PC-9 (cell line): ENCODE data around the gene ZBTB26.

ENCODE experiments used
- EZH2 ChIP-seq: fragments of 200-600 bp; sonication (generic); IDR thresholded peaks from 2 replicates; pipeline ENCODE4 v1.8.0; 2017; ENCODE audit warnings: antibody characterized with exemption, low read depth
- TF ChIP-seq, protein P1 (sequence below): fragments of 200-600 bp; sonication (generic); conservative IDR thresholded peaks from 2 replicates; pipeline ENCODE4 v1.6.1; 2017; ENCODE audit warnings: mixed run types, antibody characterized with exemption, mild to moderate bottlenecking, moderate library complexity

DNA sequence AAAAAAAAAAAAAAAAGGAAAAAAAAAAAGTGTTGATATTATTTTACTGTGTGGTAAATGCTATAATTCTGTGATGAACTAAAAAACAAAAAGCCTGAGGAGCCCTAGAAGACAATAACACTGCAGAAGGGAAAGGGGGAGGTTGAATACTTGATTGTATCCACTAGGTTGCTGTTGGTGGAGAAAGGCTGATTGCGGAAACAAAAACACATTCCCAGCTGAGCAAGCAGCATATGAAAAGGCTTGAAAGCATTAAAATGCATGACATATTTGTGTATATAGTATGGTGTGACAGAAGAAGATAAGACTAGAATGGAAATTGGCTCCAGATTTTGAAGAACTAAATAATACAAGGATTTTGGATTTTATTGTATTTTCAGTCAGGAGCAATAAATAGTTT, 18.4 kb upstream of the ZBTB26 start:
- TF ChIP-seq, protein P1, sequence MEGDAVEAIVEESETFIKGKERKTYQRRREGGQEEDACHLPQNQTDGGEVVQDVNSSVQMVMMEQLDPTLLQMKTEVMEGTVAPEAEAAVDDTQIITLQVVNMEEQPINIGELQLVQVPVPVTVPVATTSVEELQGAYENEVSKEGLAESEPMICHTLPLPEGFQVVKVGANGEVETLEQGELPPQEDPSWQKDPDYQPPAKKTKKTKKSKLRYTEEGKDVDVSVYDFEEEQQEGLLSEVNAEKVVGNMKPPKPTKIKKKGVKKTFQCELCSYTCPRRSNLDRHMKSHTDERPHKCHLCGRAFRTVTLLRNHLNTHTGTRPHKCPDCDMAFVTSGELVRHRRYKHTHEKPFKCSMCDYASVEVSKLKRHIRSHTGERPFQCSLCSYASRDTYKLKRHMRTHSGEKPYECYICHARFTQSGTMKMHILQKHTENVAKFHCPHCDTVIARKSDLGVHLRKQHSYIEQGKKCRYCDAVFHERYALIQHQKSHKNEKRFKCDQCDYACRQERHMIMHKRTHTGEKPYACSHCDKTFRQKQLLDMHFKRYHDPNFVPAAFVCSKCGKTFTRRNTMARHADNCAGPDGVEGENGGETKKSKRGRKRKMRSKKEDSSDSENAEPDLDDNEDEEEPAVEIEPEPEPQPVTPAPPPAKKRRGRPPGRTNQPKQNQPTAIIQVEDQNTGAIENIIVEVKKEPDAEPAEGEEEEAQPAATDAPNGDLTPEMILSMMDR: no peak
- no peak for TF ChIP-seq EZH2
